Esophagus muscularis mucosa (tissue), 4 donors: Measurements from ENCODE around the gene PPP3CA. TPM values are rescaled to one million over a fixed set of nuclear protein-coding genes. Genes with fewer than 3 reads are reported as not detected.

Source experiments
- DNase-seq: peaks from one replicate; pipeline ENCODE4 v3.0.0-alpha.2; 2017; ENCODE audit errors: extremely low spot score
- H3K27ac ChIP-seq, 4 donors: fragments of 200-600 bp; sonication (generic); replicated peaks in 1 of 4; 1 replicate in 3 of 4; 2 replicates in 1 of 4; pipeline ENCODE4 v1.5.1; 2016 to 2019; ENCODE audit warnings: mild to moderate bottlenecking in 1 of 4
- H3K27me3 ChIP-seq, 4 donors: fragments of 200-600 bp; sonication (generic); one replicate each; pipeline versions ENCODE4 v1.5.1 to v1.6.0; 2016 to 2019
- H3K36me3 ChIP-seq, 4 donors: fragments of 200-600 bp; sonication (generic); one replicate each; pipeline ENCODE4 v1.5.1; 2016 to 2019
- H3K4me1 ChIP-seq, 4 donors: fragments of 200-600 bp; sonication (generic); one replicate each; pipeline ENCODE4 v1.5.1; 2016 to 2019
- H3K4me3 ChIP-seq, 4 donors: fragments of 200-600 bp; sonication (generic); 1 replicate in 2 of 4; 2 replicates in 2 of 4; pipeline ENCODE4 v1.5.1; 2016 to 2019; ENCODE audit warnings: mild to moderate bottlenecking in 4 of 4, moderate library complexity in 1 of 4
- H3K9me3 ChIP-seq, 4 donors: fragments of 200-600 bp; sonication (generic); 1 replicate in 3 of 4; 2 replicates in 1 of 4; pipeline ENCODE4 v1.5.1; 2016 to 2019
- EP300 ChIP-seq: sonication (generic); formaldehyde crosslinking; IDR thresholded peaks from one replicate; pipeline ENCODE4 v1.6.1; 2017; ENCODE audit warnings: antibody characterized with exemption
- POLR2A ChIP-seq: fragments of 450-650 bp; IDR thresholded peaks from one replicate; pipeline ENCODE4 v1.6.1; 2017; ENCODE audit warnings: antibody characterized with exemption, moderate library complexity, mild to moderate bottlenecking, low read depth
- POLR2AphosphoS5 ChIP-seq, 2 donors: sonication (generic); formaldehyde crosslinking; IDR thresholded peaks; one replicate each; pipeline ENCODE4 v1.6.1; 2017; ENCODE audit warnings: antibody characterized with exemption in 2 of 2
- WGBS: methylation state at CpG from one replicate; pipeline ENCODE4 v1.1.5; 2018; 5-methylcytosine and 5-hydroxymethylcytosine counted together
- intact Hi-C: fragments of 100-400 bp; cut with DNase I; formaldehyde crosslinking; loops from one replicate; pipeline ENCODE4 v1.15.1; 2023
- total RNA-seq, 4 donors: library from RNA; depleted of rRNA; stranded (reverse); fragments of >200 nt; gene quantifications; one replicate each; pipeline versions ENCODE4 v1.1.0 to v1.2.1, GENCODE V29; 2016
- TF ChIP-seq, protein P1 (sequence below), 3 experiments: fragments of 200-600 bp in 2 of 3; fragments of 450-650 bp in 1 of 3; sonication (generic) in 2 of 3; IDR thresholded peaks; one replicate each; pipeline ENCODE4 v1.5.1; 2017 to 2019; ENCODE audit warnings: antibody characterized with exemption in 3 of 3, mild to moderate bottlenecking in 2 of 3, moderate library complexity in 1 of 3

PPP3CA gene
- total RNA-seq, 4 donors from 2014 or later = 21.3 to 31.6 (median 23.3) TPM

DNA sequence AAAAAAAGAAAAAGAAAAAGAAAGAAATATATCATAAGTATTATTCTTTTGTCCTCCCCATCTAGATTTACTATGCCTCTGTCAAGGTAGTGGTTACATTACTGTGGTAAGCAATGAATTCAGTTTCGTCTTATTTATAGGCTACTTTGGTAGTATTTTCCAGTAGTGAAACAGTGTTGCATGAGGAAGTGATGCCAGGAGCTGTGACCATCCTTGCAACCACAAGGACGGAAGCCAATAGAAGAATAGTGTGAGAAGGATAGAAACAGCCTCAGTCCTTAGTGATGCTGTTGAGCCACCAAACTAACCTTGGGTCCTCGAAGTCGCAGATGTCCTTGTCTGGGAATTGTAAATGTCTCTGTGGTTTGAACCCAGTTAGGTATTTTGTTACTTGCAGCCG is 328.5 kb downstream of the PPP3CA start:
- Histone ChIP-seq H3K9me3 (no peaks in the 10 kb centered on the region), H3K27me3 (no peaks in the 10 kb centered on the region), H3K27ac (no peak overlapping the region), H3K4me1 (peaks cover 3 to 37% (median 19%) of the 10 kb centered on the region in 4 donors), H3K36me3 (no peaks in the 10 kb centered on the region), H3K4me3 (no peak overlapping the region)
- TF ChIP-seq POLR2AphosphoS5 (IDR thresholded peaks at IDR 0.05) = no peak
- no peak for TF ChIP-seq EP300
- no peak for TF ChIP-seq POLR2A
- TF ChIP-seq, protein P1, sequence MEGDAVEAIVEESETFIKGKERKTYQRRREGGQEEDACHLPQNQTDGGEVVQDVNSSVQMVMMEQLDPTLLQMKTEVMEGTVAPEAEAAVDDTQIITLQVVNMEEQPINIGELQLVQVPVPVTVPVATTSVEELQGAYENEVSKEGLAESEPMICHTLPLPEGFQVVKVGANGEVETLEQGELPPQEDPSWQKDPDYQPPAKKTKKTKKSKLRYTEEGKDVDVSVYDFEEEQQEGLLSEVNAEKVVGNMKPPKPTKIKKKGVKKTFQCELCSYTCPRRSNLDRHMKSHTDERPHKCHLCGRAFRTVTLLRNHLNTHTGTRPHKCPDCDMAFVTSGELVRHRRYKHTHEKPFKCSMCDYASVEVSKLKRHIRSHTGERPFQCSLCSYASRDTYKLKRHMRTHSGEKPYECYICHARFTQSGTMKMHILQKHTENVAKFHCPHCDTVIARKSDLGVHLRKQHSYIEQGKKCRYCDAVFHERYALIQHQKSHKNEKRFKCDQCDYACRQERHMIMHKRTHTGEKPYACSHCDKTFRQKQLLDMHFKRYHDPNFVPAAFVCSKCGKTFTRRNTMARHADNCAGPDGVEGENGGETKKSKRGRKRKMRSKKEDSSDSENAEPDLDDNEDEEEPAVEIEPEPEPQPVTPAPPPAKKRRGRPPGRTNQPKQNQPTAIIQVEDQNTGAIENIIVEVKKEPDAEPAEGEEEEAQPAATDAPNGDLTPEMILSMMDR (IDR thresholded peaks at IDR 0.05) = no peak
- DNase-seq = no peak
- WGBS = 89% methylated on average over 5 of the region's 5 CpGs
- intact Hi-C loops = no loop called here

- Histone ChIP-seq H3K4me1 (peaks cover 0 to 12% (median 8%) of the 10 kb centered on the region in 4 donors), H3K27ac (no peak overlapping the region), H3K4me3 (no peak overlapping the region), H3K27me3 (no peaks in the 10 kb centered on the region), H3K9me3 (no peaks in the 10 kb centered on the region), H3K36me3 (no peaks in the 10 kb centered on the region)
- no peak for DNase-seq
- 72% methylated on average over 3 of the region's 3 CpGs for WGBS
- intact Hi-C loops = no loop called here
- TF ChIP-seq, protein P1 (IDR thresholded peaks at IDR 0.05) = no peak
- TF ChIP-seq POLR2AphosphoS5 (IDR thresholded peaks at IDR 0.05) = no peak
Measured at GRCh38 chr4:101014417-101014816, 332.9 kb downstream of the PPP3CA start.

- intact Hi-C loops = no loop called here
- Histone ChIP-seq H3K27me3 (no peaks in the 10 kb centered on the region), H3K9me3 (no peaks in the 10 kb centered on the region), H3K36me3 (no peaks in the 10 kb centered on the region), H3K4me3 (no peak overlapping the region), H3K4me1 (peaks cover 0 to 14% (median 11%) of the 10 kb centered on the region in 4 donors), H3K27ac (no peak overlapping the region)
- WGBS = 95% methylated on average over 1 of the region's 1 CpG
- TF ChIP-seq POLR2A = no peak
- TF ChIP-seq EP300 = no peak
- no peak for TF ChIP-seq POLR2AphosphoS5 (IDR thresholded peaks at IDR 0.05)
- TF ChIP-seq, protein P1 (IDR thresholded peaks at IDR 0.05) = no peak
- DNase-seq = no peak
Measured at GRCh38 chr4:101010987-101011386, 336.3 kb downstream of the PPP3CA start.

DNA sequence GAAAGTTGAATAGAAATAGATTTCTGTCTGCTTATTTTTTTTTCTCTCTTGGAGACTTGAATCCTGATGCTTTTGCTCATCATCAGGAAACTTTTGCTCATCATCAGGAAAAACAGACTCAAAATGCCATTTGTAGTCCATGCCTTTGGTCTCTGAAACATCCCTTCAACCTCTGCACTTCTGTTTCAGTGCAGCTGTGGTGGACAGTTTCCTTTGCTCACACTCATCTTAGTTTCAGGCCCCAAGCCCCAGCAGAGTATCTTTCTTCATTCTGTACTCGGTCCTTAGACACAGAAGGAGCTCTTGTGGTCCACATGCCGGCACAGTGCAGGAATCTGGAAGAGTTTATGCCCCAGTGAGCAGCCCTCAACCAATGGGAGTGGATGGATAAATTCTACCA is 337.9 kb downstream of the PPP3CA start:
- no peak overlapping the region for H3K27ac ChIP-seq
- H3K9me3 ChIP-seq = no peaks in the 10 kb centered on the region
- H3K27me3 ChIP-seq = no peaks in the 10 kb centered on the region
- DNase-seq = no peak
- no peak for TF ChIP-seq EP300
- TF ChIP-seq POLR2A = no peak
- TF ChIP-seq, protein P1 (IDR thresholded peaks at IDR 0.05) = no peak
- no peak for TF ChIP-seq POLR2AphosphoS5 (IDR thresholded peaks at IDR 0.05)
- H3K36me3 ChIP-seq = no peaks in the 10 kb centered on the region
- intact Hi-C loops = no loop called here
- no peak overlapping the region for H3K4me3 ChIP-seq
- 91% methylated on average over 2 of the region's 2 CpGs for WGBS
- H3K4me1 ChIP-seq = peaks cover 0 to 14% (median 11%) of the 10 kb centered on the region in 4 donors

- WGBS = 96% methylated on average over 3 of the region's 3 CpGs
- no peak for TF ChIP-seq EP300
- no peak for TF ChIP-seq POLR2AphosphoS5 (IDR thresholded peaks at IDR 0.05)
- TF ChIP-seq POLR2A = no peak
- TF ChIP-seq, protein P1 (IDR thresholded peaks at IDR 0.05) = no peak
- intact Hi-C loops = no loop called here
- peaks cover 0 to 14% (median 11%) of the 10 kb centered on the region in 4 donors for H3K4me1 ChIP-seq
- H3K4me3 ChIP-seq = no peak overlapping the region
- H3K9me3 ChIP-seq = no peaks in the 10 kb centered on the region
- no peaks in the 10 kb centered on the region for H3K27me3 ChIP-seq
- no peak for DNase-seq
- H3K27ac ChIP-seq = no peak overlapping the region
- H3K36me3 ChIP-seq = no peaks in the 10 kb centered on the region
Measured at GRCh38 chr4:101008503-101008902, 338.8 kb downstream of the PPP3CA start.
